GM12878 (cell line): Measurements from ENCODE around the gene LRRC8A.

Experiments used
- CHD2 ChIP-seq: IDR thresholded peaks from 2 replicates; pipeline ENCODE4 v1.6.1; 2011; ENCODE audit warnings: low read depth, low read length, improper control_type of control experiment, borderline replicate concordance
- CTCF ChIP-seq, 3 experiments: IDR thresholded peaks in 2 of 3; conservative IDR thresholded peaks in 1 of 3; 2 replicates each; pipeline ENCODE4 v1.5.1; 2011; ENCODE audit warnings: low read depth in 3 of 3, low read length in 3 of 3, mild to moderate bottlenecking in 3 of 3, control low read depth in 2 of 3, moderate library complexity in 2 of 3, inconsistent platforms in 1 of 3, mixed read lengths in 1 of 3; ENCODE audit not compliant: control insufficient read depth in 2 of 3, insufficient read depth in 1 of 3; ENCODE audit errors: extremely low read depth in 1 of 3
- ESRRA ChIP-seq: IDR thresholded peaks from 2 replicates; pipeline ENCODE4 v1.6.1; 2012; ENCODE audit warnings: mild to moderate bottlenecking, low read length, improper control_type of control experiment
- ETV6 ChIP-seq, 2 experiments: fragments of 450-650 bp in 1 of 2; IDR thresholded peaks in 1 of 2; conservative IDR thresholded peaks in 1 of 2; 2 replicates each; pipeline ENCODE4 v1.6.1; 2014; ENCODE audit warnings: antibody characterized with exemption in 1 of 2, borderline replicate concordance in 1 of 2, low read depth in 1 of 2, mild to moderate bottlenecking in 1 of 2, moderate library complexity in 1 of 2
- FOXM1 ChIP-seq: IDR thresholded peaks from 2 replicates; pipeline ENCODE4 v1.6.1; 2012; ENCODE audit warnings: low read depth, mild to moderate bottlenecking, inconsistent platforms, low read length, moderate library complexity
- GABPA ChIP-seq: IDR thresholded peaks from 2 replicates; pipeline ENCODE4 v1.6.1; 2014; ENCODE audit warnings: antibody characterized with exemption, low read depth, mild to moderate bottlenecking, inconsistent platforms
- HDAC6 ChIP-seq: fragments of 200-600 bp; sonication (generic); IDR thresholded peaks from one replicate; pipeline ENCODE4 v1.8.0; 2017; ENCODE audit warnings: antibody characterized with exemption; ENCODE audit not compliant: unreplicated experiment
- POLR2A ChIP-seq: IDR thresholded peaks from 2 replicates; pipeline ENCODE4 v1.6.1; 2011; ENCODE audit warnings: low read depth, mild to moderate bottlenecking, low read length
- POLR2AphosphoS5 ChIP-seq: IDR thresholded peaks from 2 replicates; pipeline ENCODE4 v1.6.1; 2011; ENCODE audit warnings: mild to moderate bottlenecking, low read length, inconsistent platforms
- SMC3 ChIP-seq: IDR thresholded peaks from 2 replicates; pipeline ENCODE4 v1.6.1; 2011; ENCODE audit warnings: low read length, improper control_type of control experiment, borderline replicate concordance
- ZNF207 ChIP-seq: fragments of 450-650 bp; IDR thresholded peaks from 2 replicates; pipeline ENCODE4 v1.6.1; 2014; ENCODE audit warnings: antibody characterized with exemption, mild to moderate bottlenecking, borderline replicate concordance

- TF ChIP-seq GABPA (no peak), ESRRA (no peak), CTCF (IDR thresholded peaks at IDR 0.05 in 2 of 3, conservative IDR thresholded peaks at IDR 0.05 in 1 of 3; ENCODE audit: control insufficient read depth in 2 of 3, extremely low read depth in 1 of 3, insufficient read depth in 1 of 3, low read depth in 3 of 3, low read length in 3 of 3) (no peak), POLR2A (no peak), FOXM1 (no peak), HDAC6 (no peak), CHD2 (no peak), SMC3 (no peak), ZNF207 (no peak), ETV6 (conservative IDR thresholded peaks at IDR 0.05 in 1 of 2, IDR thresholded peaks at IDR 0.05 in 1 of 2; ENCODE audit: borderline replicate concordance in 1 of 2, low read depth in 1 of 2) (no peak), POLR2AphosphoS5 (no peak)
Measured at GRCh38 chr9:128892221-128892921, 10.4 kb downstream of the LRRC8A start.
